GM19397 (cell line): ENCODE data around the gene ASTN2.

Experiments used
- ATAC-seq: cut with Tn5 transposase; IDR thresholded peaks from one replicate; pipeline ENCODE4 v1.9.1; 2021; ENCODE audit warnings: mild to moderate bottlenecking, moderate library complexity; ENCODE audit not compliant: unreplicated experiment

ASTN2 gene

GRCh38 chr9:117414906-117415331 lies at the start of gene ASTN2:
Gene ASTN2, minus strand, starts transcription at chr9:117415057. Its CDS starts 119 bp downstream, at chr9:117414938.
- ATAC-seq = no peak

- ATAC-seq = no peak
These were observed 48.0 kb upstream of the ASTN2 start for GRCh38 chr9:117462861-117463260.

- no peak for ATAC-seq
These were observed 46.5 kb upstream of the ASTN2 start for GRCh38 chr9:117461386-117461785.

GRCh38 chr9:117460743-117461142 lies 45.9 kb upstream of the ASTN2 start:
- ATAC-seq = no peak

- no peak for ATAC-seq
These were observed 45.1 kb upstream of the ASTN2 start for GRCh38 chr9:117459913-117460312.

GRCh38 chr9:117458066-117458465 lies 43.2 kb upstream of the ASTN2 start:
- ATAC-seq = no peak

GRCh38 chr9:117454711-117455110 lies 39.9 kb upstream of the ASTN2 start:
- ATAC-seq = no peak

- no peak for ATAC-seq
These were observed 38.9 kb upstream of the ASTN2 start for GRCh38 chr9:117453737-117454136.

- no peak for ATAC-seq
These were observed 36.5 kb upstream of the ASTN2 start for GRCh38 chr9:117451311-117451710.

GRCh38 chr9:117448066-117448465 lies 33.2 kb upstream of the ASTN2 start:
- ATAC-seq = no peak

- no peak for ATAC-seq
These were observed 30.8 kb upstream of the ASTN2 start for GRCh38 chr9:117445631-117446030.

- ATAC-seq = no peak
These were observed 29.6 kb upstream of the ASTN2 start for GRCh38 chr9:117444501-117444900.

GRCh38 chr9:117437283-117437682 lies 22.4 kb upstream of the ASTN2 start:
- ATAC-seq = no peak

- ATAC-seq = no peak
These were observed 20.9 kb upstream of the ASTN2 start for GRCh38 chr9:117435630-117436261.

- ATAC-seq = no peak
These were observed 19.7 kb upstream of the ASTN2 start for GRCh38 chr9:117434566-117434965.

- no peak for ATAC-seq
These were observed 16.0 kb upstream of the ASTN2 start for GRCh38 chr9:117430813-117431212.

- ATAC-seq = no peak
These were observed 12.6 kb upstream of the ASTN2 start for GRCh38 chr9:117427357-117427913.

GRCh38 chr9:117425566-117425965 lies 10.7 kb upstream of the ASTN2 start:
- ATAC-seq = no peak

GRCh38 chr9:117424291-117424690 lies 9.4 kb upstream of the ASTN2 start:
- no peak for ATAC-seq

GRCh38 chr9:117418111-117418510 lies 3.3 kb upstream of the ASTN2 start:
- no peak for ATAC-seq

- no peak for ATAC-seq
These were observed 2.0 kb upstream of the ASTN2 start for GRCh38 chr9:117416856-117417255.

GRCh38 chr9:117415358-117415914 lies 579 bp upstream of the ASTN2 start:
- ATAC-seq = no peak
